Measurements from ENCODE around the gene LRRC28. TPM values are rescaled to one million over a fixed set of nuclear protein-coding genes. Genes with fewer than 3 reads are reported as not detected.

The LRRC28 gene
- total RNA-seq, 4 donors from 2014 or later: 56.5 to 82.7 (median 64.2) TPM

GRCh38 chr15:99296386-99296785 is 45.1 kb downstream of the LRRC28 start:
- TF ChIP-seq CTCF (IDR thresholded peaks at IDR 0.05): no peak

GRCh38 chr15:99303907-99304306 is 52.6 kb downstream of the LRRC28 start:
- Histone ChIP-seq H3K4me1 (peaks cover 0 to 20% (median 2%) of the 10 kb centered on the region in 4 donors), H3K27me3 (no peaks in the 10 kb centered on the region), H3K4me3 (no peak overlapping the region), H3K9me3 (no peaks in the 10 kb centered on the region), H3K36me3 (no peaks in the 10 kb centered on the region), H3K27ac (no peak overlapping the region)
- DNase-seq: no peak
- WGBS, 2 donors (ENCODE audit: low coverage in 1 of 2): 29 to 38% methylated on average over 4 of the region's 4 CpGs
- intact Hi-C loops (cut with DNase I; ENCODE audit: low total_unique reads) (no loop called here), in situ Hi-C loops (cut with MboI; ENCODE audit: low pct_ligation_motif_present in 1 of 4, low pct_unique_long_range_greater_than_20kb in 1 of 4, low sequenced_read_pairs in 3 of 4) (no loop called here)
- TF ChIP-seq EP300 (IDR thresholded peaks at IDR 0.05; ENCODE audit: low read depth) (no peak), POLR2AphosphoS5 (IDR thresholded peaks at IDR 0.05) (no peak), POLR2A (IDR thresholded peaks at IDR 0.05) (no peak), CTCF (IDR thresholded peaks at IDR 0.05) (no peak)

More at GRCh38 chr15:99296386-99296785, 45.1 kb downstream of the LRRC28 start:
- Histone ChIP-seq H3K4me1 (peaks cover 0 to 4% (median 0%) of the 10 kb centered on the region in 4 donors), H3K27me3 (no peaks in the 10 kb centered on the region), H3K9me3 (no peaks in the 10 kb centered on the region), H3K36me3 (peaks cover 0 to 7% (median 0%) of the 10 kb centered on the region in 4 donors), H3K27ac (peak overlapping the region in 2 of 4 donors; percentile 7 to 21), H3K4me3 (no peak overlapping the region)
- intact Hi-C loops (cut with DNase I; ENCODE audit: low total_unique reads) (loop anchor here (5.0 to 10.0 kb wide), 2 partner anchors 408 to 876 kb away; no protein-coding TSS in a partner anchor), in situ Hi-C loops (cut with MboI; ENCODE audit: low pct_ligation_motif_present in 1 of 4, low pct_unique_long_range_greater_than_20kb in 1 of 4, low sequenced_read_pairs in 3 of 4) (loop anchor here in 2 of 4 donors (25.0 kb wide), 1 partner anchor 416 kb away; no protein-coding TSS in a partner anchor)
- DNase-seq: no peak
- 75 to 79% methylated on average over 2 of the region's 2 CpGs for WGBS, 2 donors (ENCODE audit: low coverage in 1 of 2)

GRCh38 chr15:99305761-99306505 is 54.7 kb downstream of the LRRC28 start:
- Histone ChIP-seq H3K4me1 (peaks cover 0 to 20% (median 2%) of the 10 kb centered on the region in 4 donors), H3K36me3 (no peaks in the 10 kb centered on the region), H3K4me3 (no peak overlapping the region), H3K9me3 (no peaks in the 10 kb centered on the region), H3K27me3 (no peaks in the 10 kb centered on the region), H3K27ac (peak overlapping the region in 2 of 4 donors; percentile 13 to 45)
- DNase-seq: peak; percentile 11
- whole genome bisulfite sequencing, 2 donors (ENCODE audit: low coverage in 1 of 2): 33 to 47% methylated on average over 6 to 8 of the region's 8 CpGs
- intact Hi-C loops (cut with DNase I; ENCODE audit: low total_unique reads): no loop called here
- in situ Hi-C loops (cut with MboI; ENCODE audit: low pct_ligation_motif_present in 1 of 4, low pct_unique_long_range_greater_than_20kb in 1 of 4, low sequenced_read_pairs in 3 of 4): no loop called here
- TF ChIP-seq POLR2AphosphoS5 (IDR thresholded peaks at IDR 0.05): no peak
- TF ChIP-seq EP300 (IDR thresholded peaks at IDR 0.05; ENCODE audit: low read depth): no peak
- no peak for TF ChIP-seq POLR2A (IDR thresholded peaks at IDR 0.05)
- no peak for TF ChIP-seq CTCF (IDR thresholded peaks at IDR 0.05)

- no peak for DNase-seq
- H3K27ac ChIP-seq: peak overlapping the region in 3 of 4 donors; percentile 13 to 45 (median 32)
These were observed 55.5 kb downstream of the LRRC28 start for GRCh38 chr15:99306694-99307338.

More at GRCh38 chr15:99306694-99307338, 55.5 kb downstream of the LRRC28 start:
- Histone ChIP-seq H3K27me3 (no peaks in the 10 kb centered on the region), H3K36me3 (no peaks in the 10 kb centered on the region), H3K4me3 (no peak overlapping the region), H3K4me1 (peaks cover 0 to 20% (median 2%) of the 10 kb centered on the region in 4 donors), H3K9me3 (no peaks in the 10 kb centered on the region)
- intact Hi-C loops (cut with DNase I; ENCODE audit: low total_unique reads) (no loop called here), in situ Hi-C loops (cut with MboI; ENCODE audit: low pct_ligation_motif_present in 1 of 4, low pct_unique_long_range_greater_than_20kb in 1 of 4, low sequenced_read_pairs in 3 of 4) (no loop called here)
- no peak for TF ChIP-seq EP300 (IDR thresholded peaks at IDR 0.05; ENCODE audit: low read depth)
- no peak for TF ChIP-seq POLR2AphosphoS5 (IDR thresholded peaks at IDR 0.05)
- TF ChIP-seq CTCF (IDR thresholded peaks at IDR 0.05): no peak
- no peak for TF ChIP-seq POLR2A (IDR thresholded peaks at IDR 0.05)
- 35 to 63% methylated on average over 2 to 8 of the region's 8 CpGs for WGBS, 2 donors (ENCODE audit: low coverage in 1 of 2)
